RCC 7860 (cell line): ENCODE results near the gene SYTL5.
A peak's percentile ranks its signal among the peaks of the same experiment; 100 is the strongest.

Source experiments
- DNase-seq: peaks from one replicate; pipeline ENCODE4 v3.0.0-alpha.2; 2015; ENCODE audit warnings: low spot score
- FAIRE-seq: peaks from 2 replicates; lab custom pipeline; 2012; peaks lifted over from hg19 to GRCh38; lab: Jason Lieb, UNC

Gene SYTL5

DNA sequence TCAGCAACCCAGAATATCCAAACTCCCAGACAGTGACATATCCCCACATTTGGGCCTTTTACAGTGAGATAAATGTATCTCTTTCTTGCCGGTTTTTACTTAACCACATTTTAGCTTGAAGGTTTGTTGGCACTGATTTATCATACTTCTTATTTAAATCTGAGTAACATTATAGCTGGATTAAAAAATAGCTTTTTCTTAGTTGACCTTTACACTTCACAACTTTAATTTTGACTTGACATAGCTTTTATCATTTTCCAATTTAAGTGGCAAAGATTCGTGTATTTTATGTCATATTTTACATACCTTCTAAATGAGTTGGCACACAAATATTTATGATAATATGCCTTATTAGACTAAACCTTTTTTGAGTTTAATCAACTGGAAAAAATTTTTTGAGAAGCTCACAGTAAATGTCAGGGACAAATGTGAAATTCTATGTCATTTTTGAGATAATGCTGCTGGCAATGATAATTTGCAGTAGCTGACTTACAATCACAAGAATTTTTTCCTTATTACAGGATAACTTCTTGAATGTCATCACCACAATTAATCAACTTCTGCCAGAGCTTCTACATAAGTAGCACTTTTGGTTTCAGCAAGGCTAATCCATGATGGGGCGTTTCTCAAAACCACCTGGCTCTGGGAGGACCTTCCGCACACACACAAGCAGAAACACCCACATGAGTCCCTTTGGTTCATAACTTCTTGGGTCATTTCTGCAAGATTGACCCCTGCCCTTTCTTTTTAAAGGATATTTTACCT lies 80.3 kb downstream of the SYTL5 start:
- DNase-seq = no peak
- no peak for FAIRE-seq

DNA sequence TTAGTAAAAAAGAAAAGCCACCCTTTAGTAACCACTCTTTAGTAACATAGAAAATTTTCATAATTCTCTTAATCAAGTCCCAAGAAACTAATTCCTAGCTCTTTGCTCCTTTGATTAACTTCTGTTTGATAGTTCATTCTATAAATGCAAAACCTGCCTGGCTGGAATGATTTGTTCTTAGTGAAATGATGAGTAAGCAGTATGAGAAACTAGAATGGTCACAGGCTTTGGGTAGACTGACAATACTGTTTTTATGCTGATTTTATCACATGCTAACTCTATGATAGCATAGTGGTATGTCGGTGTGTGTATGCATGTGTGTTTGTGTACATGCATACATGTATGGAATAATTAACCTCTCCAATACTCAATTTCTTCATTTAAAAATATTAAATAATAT lies 81.2 kb downstream of the SYTL5 start:
- FAIRE-seq = no peak

DNA sequence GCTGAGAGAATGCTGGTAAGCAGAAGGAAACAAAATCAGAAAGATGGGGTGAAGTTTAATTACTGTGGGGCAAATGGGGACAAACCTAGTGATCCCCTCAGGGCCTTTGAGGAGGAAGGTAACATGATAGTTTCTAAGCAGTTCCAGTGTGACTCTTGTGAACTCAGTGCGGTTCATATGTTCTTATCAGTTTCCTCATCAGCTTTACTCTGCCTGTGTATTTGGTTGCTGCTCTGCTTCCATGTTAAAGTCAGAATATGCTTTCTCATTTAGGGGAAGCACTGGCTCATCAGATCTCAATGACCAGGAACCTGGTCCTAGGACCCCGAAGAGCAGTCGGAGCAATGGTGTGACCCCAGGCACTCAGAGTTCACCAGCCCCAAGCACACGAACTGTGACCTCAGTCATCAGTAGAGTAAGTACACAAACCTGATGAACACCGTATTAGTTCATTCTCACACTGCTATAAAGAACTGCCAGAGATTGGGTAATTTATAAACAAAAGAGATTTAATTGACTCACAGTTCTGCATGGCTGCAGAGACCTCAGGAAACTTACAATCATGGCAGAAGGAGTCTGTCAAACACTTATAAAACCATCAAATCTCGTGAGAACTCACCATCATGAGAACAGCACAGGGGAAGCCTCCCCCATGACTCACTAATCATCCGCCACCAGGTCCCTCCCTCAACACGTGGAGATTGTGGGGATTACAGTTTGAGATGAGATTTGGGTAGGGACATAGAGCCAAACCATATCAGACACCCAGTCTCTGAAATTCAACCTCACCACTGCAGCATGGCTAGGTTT lies 83.0 kb downstream of the SYTL5 start:
- FAIRE-seq = no peak
- no peak for DNase-seq

More for the DNA sequence above, 81.2 kb downstream of the SYTL5 start:
- DNase-seq = no peak

DNA sequence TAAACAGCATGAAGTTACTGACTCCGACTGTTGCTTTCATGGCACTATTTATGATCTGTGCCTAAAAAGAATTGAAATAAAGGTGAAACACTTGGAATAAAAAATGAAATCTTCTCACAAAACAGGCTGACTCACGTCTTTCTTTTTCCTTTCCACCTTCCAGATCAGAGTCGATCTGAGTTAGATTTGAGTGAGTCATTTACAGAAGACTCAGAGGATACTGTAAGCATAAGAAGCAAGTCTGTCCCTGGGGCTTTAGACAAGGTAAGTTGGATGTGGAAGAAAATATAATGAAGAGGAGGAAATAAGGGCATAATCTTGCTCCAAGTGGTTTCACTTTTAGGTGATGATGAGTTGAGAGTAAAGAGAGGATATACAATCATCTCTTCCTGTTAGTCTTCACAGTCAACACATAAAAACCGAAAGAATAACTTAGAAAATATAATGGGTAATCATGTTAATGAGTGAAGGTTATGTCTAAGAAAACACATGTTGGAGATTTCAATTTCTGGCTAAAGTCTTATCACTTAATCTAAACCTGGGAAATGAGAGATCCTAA lies 89.7 kb downstream of the SYTL5 start:
- DNase-seq = peak; percentile 39

DNA sequence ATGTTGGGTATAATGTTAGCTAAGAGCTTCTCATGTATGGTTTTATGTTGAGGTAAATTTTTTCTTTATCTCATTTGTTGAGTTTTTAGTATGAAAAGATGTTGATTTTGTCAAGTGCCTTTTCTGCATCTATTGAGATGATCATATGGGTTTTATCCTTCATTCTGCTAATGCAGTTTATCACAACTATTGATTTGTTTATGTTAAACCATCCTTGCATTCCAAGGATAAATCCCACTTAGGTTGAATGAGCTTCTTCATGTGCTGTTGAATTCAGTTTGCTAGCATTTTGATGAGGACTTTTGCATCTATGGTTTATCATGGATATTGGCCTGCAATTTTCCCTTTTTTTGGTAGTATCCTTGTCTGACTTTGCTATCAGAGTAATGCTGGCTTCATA lies 93.3 kb downstream of the SYTL5 start:
- FAIRE-seq (no peak), DNase-seq (no peak)

More for the DNA sequence above, 89.7 kb downstream of the SYTL5 start:
- FAIRE-seq = peak; percentile 93

DNA sequence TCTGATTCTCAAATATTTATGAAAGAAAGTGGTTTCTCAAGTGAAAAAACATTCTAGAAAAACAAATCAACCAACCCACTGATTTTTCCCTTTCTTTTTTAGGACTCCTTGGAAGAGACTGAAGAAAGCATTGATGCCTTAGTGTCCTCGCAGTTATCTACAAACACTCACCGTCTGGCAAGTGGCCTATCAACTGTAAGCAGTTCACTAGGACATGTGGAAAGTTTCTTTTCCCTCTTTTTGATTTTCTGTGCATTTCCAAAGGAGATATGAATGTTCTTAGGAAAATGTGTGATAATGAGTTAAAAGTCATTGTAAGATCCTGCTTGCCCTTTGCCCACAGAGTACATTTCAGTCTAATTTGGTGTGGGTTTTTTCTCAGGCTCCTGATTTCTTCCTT lies 95.9 kb downstream of the SYTL5 start:
- no peak for DNase-seq
- FAIRE-seq = no peak

DNA sequence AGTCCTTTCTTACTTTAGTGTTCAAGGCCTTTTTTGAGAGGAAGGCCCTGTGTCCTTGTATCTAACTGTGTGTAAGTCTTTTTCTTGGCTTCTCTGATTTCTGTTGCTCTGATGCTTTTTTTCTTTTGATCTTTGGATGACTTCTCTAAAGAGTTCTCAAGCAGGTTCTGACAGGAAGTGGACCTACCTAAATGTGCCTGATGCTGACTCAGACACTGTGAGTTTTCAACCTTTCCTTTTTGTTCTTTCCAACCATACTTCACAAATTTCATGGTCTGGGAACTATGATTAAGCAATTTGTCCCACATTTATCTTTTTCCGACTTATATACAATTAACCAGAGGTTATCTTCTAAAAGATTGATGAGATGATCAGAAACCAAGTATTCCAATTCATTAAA lies 96.5 kb downstream of the SYTL5 start:
- FAIRE-seq (no peak), DNase-seq (no peak)

DNA sequence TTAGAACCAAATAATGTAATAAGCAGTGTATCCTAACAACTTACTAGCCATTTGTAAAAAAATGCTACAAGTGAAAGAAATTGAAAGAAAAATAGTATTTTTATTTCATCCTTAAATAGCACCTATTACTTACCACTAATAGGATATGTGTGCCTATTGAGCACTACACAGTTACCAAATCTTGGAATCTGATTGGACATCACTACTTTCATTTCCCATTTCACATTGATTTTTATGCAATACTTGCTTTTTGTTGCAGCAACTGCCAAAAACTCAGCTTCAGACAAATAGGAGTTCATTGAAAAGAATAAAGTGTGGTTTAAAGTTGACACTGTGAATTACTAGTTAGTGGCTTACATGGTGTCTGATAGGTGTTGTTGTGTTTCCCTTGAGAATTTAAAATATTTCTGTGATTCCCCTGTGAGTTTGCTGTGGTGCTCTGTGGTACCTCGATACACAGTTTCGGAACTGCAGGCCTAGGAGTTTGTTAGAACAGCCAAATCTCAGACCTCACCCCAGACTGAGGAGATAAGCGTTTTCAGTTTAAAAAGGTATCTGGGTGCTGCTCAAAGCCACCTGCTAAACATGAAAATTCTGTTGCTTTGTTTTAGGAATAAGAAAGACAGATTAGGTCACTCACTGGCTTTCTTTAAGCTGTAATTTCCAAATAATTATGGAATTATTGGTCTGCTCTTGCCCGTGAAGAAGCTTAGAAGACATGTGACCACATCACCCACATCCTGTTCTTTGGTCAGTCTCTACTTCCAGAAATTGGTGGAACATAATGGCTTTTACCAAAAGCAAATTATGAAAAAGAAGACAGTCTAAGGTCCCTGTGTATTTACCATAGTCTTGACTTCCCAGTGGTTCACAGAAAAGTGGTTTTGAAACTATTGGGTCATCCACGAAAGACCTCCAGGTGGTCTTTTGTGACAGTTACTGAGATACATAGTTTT lies 97.8 kb downstream of the SYTL5 start:
- DNase-seq (no peak), FAIRE-seq (no peak)

DNA sequence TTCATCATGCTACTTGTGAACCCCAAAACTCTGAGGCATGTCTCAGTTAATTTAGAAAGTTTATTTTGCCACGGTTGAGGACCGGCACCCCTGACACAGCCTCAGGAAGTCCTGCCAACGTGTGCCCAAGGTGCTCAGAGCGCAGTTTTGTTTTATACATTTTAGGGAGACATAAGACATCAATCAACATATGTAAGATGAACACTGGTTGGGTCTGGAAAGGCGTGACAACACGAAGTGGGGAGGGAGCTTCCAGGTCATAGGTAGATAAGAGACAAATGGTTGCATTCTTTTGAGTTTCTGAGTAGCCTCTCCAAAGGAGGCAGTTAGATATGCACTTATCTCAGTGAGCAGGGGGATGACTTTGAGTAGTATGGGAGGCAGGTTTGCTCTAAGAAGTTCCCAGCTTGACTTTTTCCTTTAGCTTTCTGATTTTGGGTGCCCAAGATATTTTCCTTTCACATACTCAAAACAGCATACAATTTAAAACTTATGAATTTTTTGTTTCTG lies 98.9 kb downstream of the SYTL5 start:
- DNase-seq (no peak), FAIRE-seq (no peak)

DNA sequence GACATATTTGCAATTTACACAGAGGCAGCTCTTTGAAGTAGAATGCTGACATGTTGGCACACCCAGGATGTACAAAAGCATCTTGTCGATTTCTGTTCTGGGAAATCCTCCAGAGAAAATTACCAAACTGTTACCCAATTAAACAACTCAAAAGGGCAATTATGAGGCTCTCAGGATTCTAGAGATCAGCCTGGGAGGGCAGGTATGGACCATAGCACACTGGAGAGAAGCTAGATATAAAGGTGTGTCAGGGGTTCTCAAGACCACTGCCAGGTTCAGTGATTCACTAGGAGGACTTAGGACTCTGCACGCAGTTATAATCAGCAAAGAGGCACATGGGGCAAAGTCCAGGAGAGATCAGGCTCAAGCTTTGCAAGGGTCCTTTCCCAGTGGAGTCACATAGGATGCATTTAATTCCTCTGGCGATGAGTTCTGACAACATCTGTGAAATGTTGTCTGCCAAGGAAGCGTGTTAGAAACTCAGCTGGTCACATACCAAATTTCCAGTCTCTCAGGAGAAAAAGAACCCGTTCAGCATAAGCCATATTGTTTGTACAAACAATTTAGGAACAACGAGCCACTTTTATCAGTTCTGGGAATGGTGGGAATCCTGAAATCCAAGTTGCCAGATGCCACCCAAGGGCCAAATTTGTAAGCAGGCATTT lies 100.8 kb downstream of the SYTL5 start:
- DNase-seq = no peak
- no peak for FAIRE-seq

DNA sequence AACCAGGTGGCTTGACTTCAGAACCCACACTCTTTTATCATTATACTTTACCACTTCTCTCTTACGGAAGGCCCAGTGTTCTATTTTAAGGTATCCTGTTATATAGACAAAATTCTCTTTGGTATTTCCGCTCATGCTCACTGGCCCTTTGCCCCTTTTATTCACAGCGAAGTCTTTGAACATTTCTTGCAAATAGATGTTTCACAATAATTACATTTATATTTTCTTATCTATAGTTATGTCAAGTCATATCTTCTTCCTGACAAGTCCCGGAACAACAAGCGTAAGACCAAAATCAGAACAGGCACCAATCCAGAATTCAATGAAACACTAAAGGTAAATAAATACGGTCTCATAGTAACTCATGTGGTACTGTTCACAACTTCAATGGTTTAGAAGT lies 102.0 kb downstream of the SYTL5 start:
- DNase-seq = no peak
- no peak for FAIRE-seq

DNA sequence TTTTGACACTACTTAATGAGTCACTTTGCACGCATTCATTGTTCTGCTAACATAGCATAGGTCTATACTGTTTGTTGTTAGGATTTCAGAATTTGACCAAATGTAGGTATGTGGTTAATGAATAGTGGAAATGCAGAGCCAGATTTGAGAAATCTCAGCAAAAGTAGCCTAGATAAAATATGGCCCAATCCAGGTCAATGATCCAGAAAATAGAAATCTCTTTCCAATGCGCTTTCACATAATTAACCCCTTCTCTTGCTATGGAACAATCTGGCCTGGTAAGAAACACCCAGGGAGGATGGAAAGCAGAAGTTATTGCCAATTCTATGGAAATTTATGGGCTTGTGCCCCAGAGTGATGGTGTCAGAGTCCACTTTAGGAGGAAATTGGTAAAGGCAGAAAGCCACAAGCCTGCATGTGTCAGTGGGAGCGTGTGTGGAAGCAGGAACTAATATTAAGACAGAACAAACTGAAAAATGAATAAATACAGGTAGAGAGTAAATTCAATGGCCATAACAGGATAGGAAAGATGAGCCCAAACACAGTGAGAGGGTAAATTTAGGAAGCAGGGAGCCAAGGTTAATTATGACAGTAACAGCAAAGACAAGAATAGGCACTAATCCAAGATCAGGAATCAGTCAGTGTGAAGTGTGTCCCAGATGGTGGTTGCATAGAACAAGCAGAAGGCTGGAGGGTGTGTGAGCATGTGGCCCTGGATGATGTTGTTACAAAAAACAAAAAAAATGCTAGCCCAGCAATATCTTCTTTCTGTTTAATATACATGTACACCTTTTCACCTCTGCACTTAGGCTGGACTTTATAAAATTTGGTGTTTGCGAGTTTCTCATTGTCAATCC lies 102.9 kb downstream of the SYTL5 start:
- no peak for DNase-seq
- FAIRE-seq = no peak

DNA sequence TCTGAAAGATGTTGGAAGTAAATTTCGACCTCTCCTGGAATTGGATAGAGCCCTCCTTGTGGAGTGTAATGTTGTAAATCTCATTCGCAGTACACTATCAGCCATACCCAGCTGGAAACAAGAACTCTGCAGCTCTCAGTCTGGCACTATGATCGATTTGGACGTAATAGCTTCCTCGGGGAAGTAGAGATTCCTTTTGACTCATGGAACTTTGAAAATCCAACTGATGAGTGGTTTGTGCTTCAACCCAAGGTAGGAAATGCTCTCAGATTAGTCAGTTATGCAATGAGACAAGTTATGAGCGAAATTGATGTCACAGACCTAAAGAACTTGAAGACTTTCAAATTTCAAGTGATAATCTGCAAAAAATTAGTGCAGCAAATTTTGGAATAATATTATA lies 103.9 kb downstream of the SYTL5 start:
- DNase-seq = no peak
- no peak for FAIRE-seq

DNA sequence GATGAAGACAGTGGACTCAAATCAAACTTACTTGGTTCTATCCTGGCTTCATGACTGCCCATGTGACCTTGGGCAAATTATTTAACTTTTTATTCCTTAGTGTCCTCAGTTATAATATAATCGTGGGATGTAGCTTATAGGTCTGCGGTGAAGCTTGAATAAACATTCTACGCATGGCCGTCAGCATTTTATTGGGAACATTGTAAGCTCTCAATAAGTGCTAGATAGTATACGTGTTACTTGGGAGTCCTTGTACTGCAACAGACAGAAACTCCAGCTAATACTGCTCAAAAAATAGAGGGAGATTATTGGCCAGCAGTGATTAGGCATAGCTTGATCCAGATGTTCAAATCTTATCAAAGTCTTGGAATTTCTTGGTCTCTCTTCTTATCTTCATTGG lies 104.8 kb downstream of the SYTL5 start:
- no peak for DNase-seq
- FAIRE-seq = no peak

DNA sequence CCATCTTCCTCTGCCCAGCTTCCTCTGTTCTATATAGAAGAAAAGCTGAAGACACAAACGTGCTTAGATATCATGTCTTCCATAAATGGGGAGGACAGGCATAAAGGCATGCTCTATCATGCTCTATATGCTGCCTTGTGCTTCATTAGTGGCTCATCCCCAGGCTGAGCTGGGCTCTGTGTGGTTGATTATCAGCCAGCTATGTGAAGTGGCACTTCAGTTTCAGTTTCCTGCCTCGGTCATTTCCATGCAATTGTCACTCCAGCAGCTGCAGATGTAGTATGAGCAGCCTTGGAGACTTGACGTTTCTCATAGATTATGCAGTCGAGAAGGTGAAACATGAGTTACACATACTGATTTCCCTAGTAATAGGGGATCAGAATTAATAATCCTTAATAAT lies 106.2 kb downstream of the SYTL5 start:
- no peak for FAIRE-seq
- no peak for DNase-seq

DNA sequence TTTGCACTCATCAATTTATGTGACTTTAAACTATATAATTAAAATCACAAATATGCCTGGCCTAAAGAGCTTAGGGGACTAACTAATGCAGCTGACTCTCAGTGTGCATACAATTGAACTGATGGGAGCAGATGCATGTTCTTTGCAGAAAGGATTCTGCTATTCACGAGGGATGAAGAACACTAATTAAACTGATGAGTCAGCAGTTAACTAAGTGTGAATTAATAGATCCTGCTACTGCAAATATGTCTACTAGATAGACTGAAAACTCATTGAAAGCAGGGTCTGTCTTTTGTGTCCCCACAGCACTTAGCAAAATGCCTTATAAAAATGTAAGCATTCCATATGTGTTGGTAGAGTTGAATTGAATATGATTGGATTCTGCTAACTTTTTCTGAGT lies 110.4 kb downstream of the SYTL5 start:
- DNase-seq (no peak), FAIRE-seq (no peak)

DNA sequence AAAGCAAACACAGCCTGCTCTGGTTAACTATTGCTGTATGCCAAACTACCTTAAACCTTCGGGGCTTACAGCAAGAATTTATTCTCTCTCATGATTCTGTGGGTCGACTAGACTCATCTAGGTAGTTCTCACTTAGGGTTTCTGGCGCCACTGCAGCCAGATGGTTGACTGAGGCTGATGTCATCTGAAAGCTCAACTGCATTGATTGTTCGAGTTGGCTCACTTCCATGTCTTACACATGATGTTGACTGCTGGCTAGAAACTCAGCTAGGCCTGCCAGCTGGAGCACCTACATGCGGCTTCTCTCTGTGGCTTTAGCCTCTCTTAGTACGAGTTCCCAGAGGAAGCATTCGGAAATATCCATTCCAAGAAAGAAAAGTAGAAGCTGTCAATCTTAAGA lies 111.1 kb downstream of the SYTL5 start:
- FAIRE-seq (no peak), DNase-seq (no peak)

DNA sequence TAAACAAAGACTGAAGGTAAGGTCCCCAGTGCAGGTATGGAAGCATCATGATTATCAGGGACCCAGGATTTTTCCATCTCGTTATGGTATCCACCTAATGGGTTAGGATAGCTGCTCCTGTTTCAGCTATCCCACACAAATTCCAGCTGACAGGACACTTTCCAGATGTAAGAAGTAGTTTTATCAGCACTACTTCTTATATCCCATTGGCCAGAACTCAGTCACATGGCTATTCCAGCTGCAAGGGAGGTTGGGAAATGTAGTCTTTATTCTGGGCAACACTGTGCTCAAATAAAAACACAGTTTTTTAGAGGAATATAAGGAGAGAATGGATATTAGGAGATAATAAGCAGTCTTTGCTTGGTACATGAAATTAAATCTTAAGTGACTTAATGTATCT lies 117.6 kb downstream of the SYTL5 start:
- FAIRE-seq = no peak
- no peak for DNase-seq

DNA sequence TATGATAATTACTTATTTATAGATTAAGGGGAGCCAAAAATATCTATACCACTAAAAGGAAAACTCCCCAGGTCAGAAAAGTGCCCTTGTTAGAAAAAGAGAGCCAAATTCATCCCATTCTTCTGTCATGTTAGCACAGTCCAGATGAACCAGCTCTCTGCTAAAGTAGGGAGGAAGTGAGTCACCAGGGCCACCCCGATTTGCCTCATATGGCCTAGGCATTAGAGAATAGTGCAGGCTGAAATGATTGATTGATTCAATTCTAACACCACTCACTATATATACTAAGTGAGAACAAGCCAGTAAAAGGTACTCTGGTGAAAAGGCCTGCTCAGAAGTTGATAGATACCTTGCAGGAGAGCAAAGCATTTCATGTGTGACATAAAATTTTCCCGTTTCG lies 119.8 kb downstream of the SYTL5 start:
- no peak for FAIRE-seq
- DNase-seq = no peak
